GM12878 (cell line): ENCODE measurements around the gene FMC1. TPM values are rescaled to one million over a fixed set of nuclear protein-coding genes. Genes with fewer than 3 reads are reported as not detected.

Source experiments
- BHLHE40 ChIP-seq, 2 experiments: fragments of 450-650 bp in 1 of 2; IDR thresholded peaks; 2 replicates each; pipeline ENCODE4 v1.6.1; 2011 to 2017; ENCODE audit warnings: low read depth in 2 of 2, borderline replicate concordance in 1 of 2, improper control_type of control experiment in 1 of 2, low read length in 1 of 2, mild to moderate bottlenecking in 1 of 2
- EGR1 ChIP-seq, 2 experiments: IDR thresholded peaks; 1 replicate in 1 of 2; 2 replicates in 1 of 2; pipeline ENCODE4 v1.6.1; 2011 to 2012; ENCODE audit warnings: low read depth in 2 of 2, low read length in 2 of 2, borderline replicate concordance in 1 of 2, mild to moderate bottlenecking in 1 of 2, moderate library complexity in 1 of 2
- IRF4 ChIP-seq: IDR thresholded peaks from 2 replicates; pipeline ENCODE4 v1.6.1; 2011; ENCODE audit warnings: low read depth, low read length
- JUNB ChIP-seq: IDR thresholded peaks from 2 replicates; pipeline ENCODE4 v1.6.1; 2016; ENCODE audit warnings: antibody characterized with exemption, mild to moderate bottlenecking
- MYC ChIP-seq: IDR thresholded peaks from 2 replicates; pipeline ENCODE4 v1.6.1; 2011; ENCODE audit warnings: mild to moderate bottlenecking, low read length, moderate library complexity, inconsistent platforms; ENCODE audit not compliant: insufficient read depth, insufficient replicate concordance, insufficient read length, severe bottlenecking
- NFIC ChIP-seq: IDR thresholded peaks from 2 replicates; pipeline ENCODE4 v1.6.1; 2012; ENCODE audit warnings: low read depth, mild to moderate bottlenecking, inconsistent platforms, low read length, moderate library complexity
- NR2C2 ChIP-seq: IDR thresholded peaks from 2 replicates; pipeline ENCODE4 v1.6.1; 2011; ENCODE audit warnings: borderline replicate concordance, low read depth; ENCODE audit not compliant: control insufficient read depth, insufficient read length
- POLR2AphosphoS2 ChIP-seq: IDR thresholded peaks from 2 replicates; pipeline ENCODE4 v1.6.1; 2011; ENCODE audit warnings: low read depth, mild to moderate bottlenecking, low read length, improper control_type of control experiment, moderate library complexity
- RB1 ChIP-seq: fragments of 450-650 bp; formaldehyde crosslinking; IDR thresholded peaks from 2 replicates; pipeline ENCODE4 v1.6.1; 2017; ENCODE audit warnings: mild to moderate bottlenecking, borderline replicate concordance
- STAT3 ChIP-seq: IDR thresholded peaks from 2 replicates; pipeline ENCODE4 v1.6.1; 2011; ENCODE audit warnings: low read depth, low read length, improper control_type of control experiment
- TAF1 ChIP-seq: IDR thresholded peaks from 2 replicates; pipeline ENCODE4 v1.6.1; 2011; ENCODE audit warnings: mild to moderate bottlenecking, low read depth, low read length, borderline replicate concordance
- TBL1XR1 ChIP-seq: IDR thresholded peaks from 2 replicates; pipeline ENCODE4 v1.6.1; 2012; ENCODE audit warnings: low read depth, low read length, improper control_type of control experiment
- ZBED1 ChIP-seq: IDR thresholded peaks from 2 replicates; pipeline ENCODE4 v1.6.1; 2016; ENCODE audit warnings: borderline replicate concordance
- ZSCAN29 ChIP-seq: fragments of 450-650 bp; IDR thresholded peaks from 2 replicates; pipeline ENCODE4 v1.6.1; 2017; ENCODE audit warnings: mild to moderate bottlenecking, moderate library complexity
- polyA plus RNA-seq, 11 experiments: library from polyadenylated mRNA; depleted of rRNA in 4 of 11; unstranded in 6 of 11; stranded (reverse) in 5 of 11; fragments of >200 nt; fragmentation: Nextera tagmentation in 4 of 11; fragmentation: Illumina TruSeq in 1 of 11; extraction: Ambion mirVana in 4 of 11; extraction: Trizol in 1 of 11; gene quantifications; 1 replicate in 1 of 11; 2 replicates in 10 of 11; pipeline versions ENCODE4 v1.2.1 to v1.2.3, GENCODE V29; 2011 to 2016; ENCODE audit warnings: inconsistent platforms in 2 of 11, missing spikeins in 2 of 11, low read depth in 1 of 11
- total RNA-seq, 4 experiments: library from RNA; depleted of rRNA in 3 of 4; stranded (reverse); fragments of >200 nt in 3 of 4; fragmentation: Illumina TruSeq in 1 of 4; extraction: Trizol in 1 of 4; gene quantifications; 2 replicates each; pipeline versions ENCODE4 v1.2.1 to v1.2.3, GENCODE V29; 2013 to 2021
- TF ChIP-seq, protein P1 (sequence below): fragments of 450-650 bp; formaldehyde crosslinking; IDR thresholded peaks from 2 replicates; pipeline ENCODE4 v1.5.0; 2022; ENCODE audit warnings: mild to moderate bottlenecking, missing genetic modification characterization
- TF ChIP-seq, protein P2 (sequence below): IDR thresholded peaks from 2 replicates; pipeline ENCODE4 v1.6.1; 2011; ENCODE audit warnings: borderline replicate concordance, low read depth, mild to moderate bottlenecking, moderate library complexity, mixed read lengths, low read length; ENCODE audit not compliant: insufficient read depth; ENCODE audit errors: extremely low read length
- TF ChIP-seq, protein P3 (sequence below): fragments of 450-650 bp; IDR thresholded peaks from 2 replicates; pipeline ENCODE4 v1.6.1; 2016; ENCODE audit warnings: mild to moderate bottlenecking
- TF ChIP-seq, protein P4 (sequence below): IDR thresholded peaks from 2 replicates; pipeline ENCODE4 v1.6.1; 2012; ENCODE audit warnings: low read depth, low read length, improper control_type of control experiment
- TF ChIP-seq, protein P5 (sequence below): IDR thresholded peaks from 2 replicates; pipeline ENCODE4 v1.6.1; 2011; ENCODE audit warnings: low read depth, mild to moderate bottlenecking, low read length, moderate library complexity, borderline replicate concordance; ENCODE audit errors: extremely low read depth
- TF ChIP-seq, protein P6 (sequence below): IDR thresholded peaks from 2 replicates; pipeline ENCODE4 v1.6.1; 2012; ENCODE audit warnings: low read length, inconsistent platforms

FMC1 gene
- total and polyA plus RNA-seq, 10 of the 15 experiments (the other 5 are each of a cell fraction or from before 2014, with no cell fraction given), result 4.2 to 60.4 (median 15.6) TPM

DNA sequence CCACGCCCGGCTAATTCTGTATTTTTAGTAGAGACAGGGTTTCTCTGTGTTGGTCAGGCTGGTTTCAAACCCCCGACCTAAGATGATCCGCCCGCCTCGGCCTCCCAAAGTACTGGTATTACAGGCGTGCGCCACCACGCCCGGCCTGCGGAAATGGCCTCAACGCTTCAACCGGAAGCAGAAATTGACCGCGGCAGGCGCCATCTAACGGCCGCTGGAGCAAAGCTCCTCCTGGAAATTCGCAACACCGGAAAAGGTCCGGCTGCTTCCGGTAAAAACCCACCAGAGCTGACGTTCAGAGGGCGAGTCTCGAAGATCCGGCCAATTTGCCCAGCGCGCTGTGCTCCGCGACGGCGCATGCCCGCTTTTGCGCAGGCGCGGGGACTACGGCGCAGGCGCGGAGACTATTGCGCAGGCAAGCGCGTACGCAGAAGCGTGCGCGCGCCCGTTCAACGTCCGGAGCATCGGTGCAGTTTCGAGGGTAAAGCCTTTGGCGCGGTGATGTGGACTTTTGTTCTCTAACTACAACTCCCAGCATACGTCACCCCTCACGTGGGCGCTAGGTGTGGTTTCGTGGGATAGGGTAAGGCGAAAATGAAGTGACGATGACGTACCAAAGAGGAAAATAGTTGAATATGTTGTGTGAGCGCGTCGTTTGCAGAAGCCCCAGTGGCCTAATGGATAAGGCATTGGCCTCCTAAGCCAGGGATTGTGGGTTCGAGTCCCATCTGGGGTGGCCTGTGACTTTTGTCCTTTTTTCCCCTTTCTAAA, 915 bp upstream of the FMC1 start (continued):
- TF ChIP-seq, protein P1, sequence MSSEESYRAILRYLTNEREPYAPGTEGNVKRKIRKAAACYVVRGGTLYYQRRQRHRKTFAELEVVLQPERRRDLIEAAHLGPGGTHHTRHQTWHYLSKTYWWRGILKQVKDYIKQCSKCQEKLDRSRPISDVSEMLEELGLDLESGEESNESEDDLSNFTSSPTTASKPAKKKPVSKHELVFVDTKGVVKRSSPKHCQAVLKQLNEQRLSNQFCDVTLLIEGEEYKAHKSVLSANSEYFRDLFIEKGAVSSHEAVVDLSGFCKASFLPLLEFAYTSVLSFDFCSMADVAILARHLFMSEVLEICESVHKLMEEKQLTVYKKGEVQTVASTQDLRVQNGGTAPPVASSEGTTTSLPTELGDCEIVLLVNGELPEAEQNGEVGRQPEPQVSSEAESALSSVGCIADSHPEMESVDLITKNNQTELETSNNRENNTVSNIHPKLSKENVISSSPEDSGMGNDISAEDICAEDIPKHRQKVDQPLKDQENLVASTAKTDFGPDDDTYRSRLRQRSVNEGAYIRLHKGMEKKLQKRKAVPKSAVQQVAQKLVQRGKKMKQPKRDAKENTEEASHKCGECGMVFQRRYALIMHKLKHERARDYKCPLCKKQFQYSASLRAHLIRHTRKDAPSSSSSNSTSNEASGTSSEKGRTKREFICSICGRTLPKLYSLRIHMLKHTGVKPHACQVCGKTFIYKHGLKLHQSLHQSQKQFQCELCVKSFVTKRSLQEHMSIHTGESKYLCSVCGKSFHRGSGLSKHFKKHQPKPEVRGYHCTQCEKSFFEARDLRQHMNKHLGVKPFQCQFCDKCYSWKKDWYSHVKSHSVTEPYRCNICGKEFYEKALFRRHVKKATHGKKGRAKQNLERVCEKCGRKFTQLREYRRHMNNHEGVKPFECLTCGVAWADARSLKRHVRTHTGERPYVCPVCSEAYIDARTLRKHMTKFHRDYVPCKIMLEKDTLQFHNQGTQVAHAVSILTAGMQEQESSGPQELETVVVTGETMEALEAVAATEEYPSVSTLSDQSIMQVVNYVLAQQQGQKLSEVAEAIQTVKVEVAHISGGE (CRISPR knock-in tag), result peak; percentile 72
- TF ChIP-seq STAT3, result peak; percentile 9; the same call in 1 of the 2 replicates
- TF ChIP-seq, protein P2, sequence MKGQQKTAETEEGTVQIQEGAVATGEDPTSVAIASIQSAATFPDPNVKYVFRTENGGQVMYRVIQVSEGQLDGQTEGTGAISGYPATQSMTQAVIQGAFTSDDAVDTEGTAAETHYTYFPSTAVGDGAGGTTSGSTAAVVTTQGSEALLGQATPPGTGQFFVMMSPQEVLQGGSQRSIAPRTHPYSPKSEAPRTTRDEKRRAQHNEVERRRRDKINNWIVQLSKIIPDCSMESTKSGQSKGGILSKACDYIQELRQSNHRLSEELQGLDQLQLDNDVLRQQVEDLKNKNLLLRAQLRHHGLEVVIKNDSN, result peak; percentile 95
- peak; percentile 40; the same call in 1 of the 2 replicates for TF ChIP-seq ZBED1
- peak; percentile 42; the same call in 1 of the 2 replicates for TF ChIP-seq POLR2AphosphoS2
- TF ChIP-seq, protein P3, sequence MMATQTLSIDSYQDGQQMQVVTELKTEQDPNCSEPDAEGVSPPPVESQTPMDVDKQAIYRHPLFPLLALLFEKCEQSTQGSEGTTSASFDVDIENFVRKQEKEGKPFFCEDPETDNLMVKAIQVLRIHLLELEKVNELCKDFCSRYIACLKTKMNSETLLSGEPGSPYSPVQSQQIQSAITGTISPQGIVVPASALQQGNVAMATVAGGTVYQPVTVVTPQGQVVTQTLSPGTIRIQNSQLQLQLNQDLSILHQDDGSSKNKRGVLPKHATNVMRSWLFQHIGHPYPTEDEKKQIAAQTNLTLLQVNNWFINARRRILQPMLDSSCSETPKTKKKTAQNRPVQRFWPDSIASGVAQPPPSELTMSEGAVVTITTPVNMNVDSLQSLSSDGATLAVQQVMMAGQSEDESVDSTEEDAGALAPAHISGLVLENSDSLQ, result peak; percentile 15; the same call in 1 of the 2 replicates
- peak; percentile 86; the same call in 1 of the 2 replicates for TF ChIP-seq TBL1XR1
- no peak for TF ChIP-seq MYC
- TF ChIP-seq NFIC, result peak; percentile 64; the same call in 1 of the 2 replicates
- peak; percentile 28 to 74 for TF ChIP-seq EGR1 (IDR thresholded peaks at IDR 0.05; ENCODE audit: borderline replicate concordance in 1 of 2, low read depth in 2 of 2, low read length in 2 of 2)
- TF ChIP-seq, protein P4, sequence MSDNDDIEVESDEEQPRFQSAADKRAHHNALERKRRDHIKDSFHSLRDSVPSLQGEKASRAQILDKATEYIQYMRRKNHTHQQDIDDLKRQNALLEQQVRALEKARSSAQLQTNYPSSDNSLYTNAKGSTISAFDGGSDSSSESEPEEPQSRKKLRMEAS, result peak; percentile 90; the same call in 1 of the 2 replicates
- TF ChIP-seq, protein P5, sequence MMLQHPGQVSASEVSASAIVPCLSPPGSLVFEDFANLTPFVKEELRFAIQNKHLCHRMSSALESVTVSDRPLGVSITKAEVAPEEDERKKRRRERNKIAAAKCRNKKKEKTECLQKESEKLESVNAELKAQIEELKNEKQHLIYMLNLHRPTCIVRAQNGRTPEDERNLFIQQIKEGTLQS, result peak; percentile 93
- 0 out of 2 replicates have a peak, but pooled peaks have one; percentile 21 for TF ChIP-seq JUNB
- 0 out of 2 replicates have a peak, but pooled peaks have one; percentile 41 for TF ChIP-seq RB1
- TF ChIP-seq ZSCAN29, result peak; percentile 81; the same call in 1 of the 2 replicates
- TF ChIP-seq BHLHE40 (IDR thresholded peaks at IDR 0.05; ENCODE audit: borderline replicate concordance in 1 of 2, low read depth in 2 of 2, low read length in 1 of 2), result peak; percentile 88 to 91
- peak; percentile 65; the same call in 1 of the 2 replicates for TF ChIP-seq IRF4
- peak; percentile 49 for TF ChIP-seq TAF1
- TF ChIP-seq, protein P6, sequence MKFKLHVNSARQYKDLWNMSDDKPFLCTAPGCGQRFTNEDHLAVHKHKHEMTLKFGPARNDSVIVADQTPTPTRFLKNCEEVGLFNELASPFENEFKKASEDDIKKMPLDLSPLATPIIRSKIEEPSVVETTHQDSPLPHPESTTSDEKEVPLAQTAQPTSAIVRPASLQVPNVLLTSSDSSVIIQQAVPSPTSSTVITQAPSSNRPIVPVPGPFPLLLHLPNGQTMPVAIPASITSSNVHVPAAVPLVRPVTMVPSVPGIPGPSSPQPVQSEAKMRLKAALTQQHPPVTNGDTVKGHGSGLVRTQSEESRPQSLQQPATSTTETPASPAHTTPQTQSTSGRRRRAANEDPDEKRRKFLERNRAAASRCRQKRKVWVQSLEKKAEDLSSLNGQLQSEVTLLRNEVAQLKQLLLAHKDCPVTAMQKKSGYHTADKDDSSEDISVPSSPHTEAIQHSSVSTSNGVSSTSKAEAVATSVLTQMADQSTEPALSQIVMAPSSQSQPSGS, result peak; percentile 87; the same call in 1 of the 2 replicates
- TF ChIP-seq NR2C2, result no peak
